ENCODE data around the gene TMEM63A.

TMEM63A gene

DNA sequence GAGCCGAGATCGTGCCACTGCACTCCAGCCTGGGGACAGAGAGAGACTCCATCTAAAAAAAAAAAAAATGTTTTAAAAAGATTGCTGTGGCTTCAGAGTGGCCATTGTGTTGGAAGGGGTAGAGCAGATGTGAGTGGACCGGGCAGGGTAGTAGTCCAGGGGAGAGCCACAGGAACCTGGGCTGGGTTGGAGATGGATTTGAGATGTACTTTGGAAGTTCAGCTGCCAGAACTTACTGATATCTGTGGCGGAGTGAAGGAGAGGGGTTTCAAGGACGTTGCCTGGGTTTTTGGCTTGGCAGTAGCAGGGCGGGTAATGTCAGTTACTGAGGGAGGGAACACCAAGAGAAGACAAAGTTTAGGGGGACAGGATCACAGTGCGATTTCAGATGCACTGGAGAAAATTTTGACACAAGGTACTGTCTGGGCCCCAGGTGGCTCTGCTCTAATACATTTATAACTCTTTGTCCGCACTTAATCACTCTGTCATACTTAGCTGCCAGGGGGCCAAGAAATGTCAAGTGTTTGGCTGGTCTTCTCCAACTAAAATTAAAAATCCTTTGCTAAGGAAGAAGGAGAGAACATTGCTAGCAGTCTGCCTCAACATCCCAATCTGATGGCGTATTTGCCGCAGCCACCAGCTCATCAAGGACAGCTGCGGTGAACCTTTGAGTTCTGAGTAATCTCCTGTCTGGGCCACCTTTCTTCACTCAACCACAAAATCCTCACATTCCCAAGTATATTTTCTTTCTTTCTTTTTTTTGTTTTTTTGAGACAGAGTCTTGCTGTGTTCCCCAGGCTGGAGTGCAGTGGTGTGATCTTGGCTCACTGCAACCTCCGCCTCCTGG, 62.6 kb downstream of the TMEM63A start:
- Histone ChIP-seq H3K36me3 (ENCODE audit: control insufficient read depth, insufficient read depth, low read length) (no peaks in the 10 kb centered on the region), H4K8ac (ENCODE audit: low read depth, low read length) (no peak overlapping the region), H2AK5ac (ENCODE audit: low read length) (no peak overlapping the region), H3K27ac (ENCODE audit: low read depth, low read length) (no peak overlapping the region), H3K27me3 (ENCODE audit: insufficient read depth, low read length, poor library complexity) (no peaks in the 10 kb centered on the region), H3K4me3 (ENCODE audit: low read length) (no peak overlapping the region), H3K4me1 (ENCODE audit: control insufficient read depth, low read depth, low read length) (peaks cover 26% of the 10 kb centered on the region), H3K79me1 (ENCODE audit: low read length) (peaks cover 36% of the 10 kb centered on the region), H3K23ac (ENCODE audit: low read length) (no peak overlapping the region), H3K18ac (ENCODE audit: low read length) (no peak overlapping the region), H2BK5ac (ENCODE audit: low read length) (no peak overlapping the region), H2BK120ac (ENCODE audit: low read depth, low read length) (no peak overlapping the region), H3K9ac (ENCODE audit: low read length) (no peak overlapping the region), H3K4me2 (ENCODE audit: low read length) (no peak overlapping the region), H2BK15ac (replicated peaks; ENCODE audit: low read depth) (no peak overlapping the region), H4K5ac (ENCODE audit: low read length) (no peak overlapping the region), H3K4ac (ENCODE audit: low read depth, low read length) (no peak overlapping the region), H3K79me2 (ENCODE audit: control insufficient read depth, insufficient read depth, low read length) (peaks cover 42% of the 10 kb centered on the region), H3K56ac (ENCODE audit: low read length) (no peak overlapping the region)
- no CpG with 5 or more reads among the region's 12 CpGs for WGBS (ENCODE audit: extremely low coverage, insufficient coverage, low lambda C conversion rate)
- no peak for DNase-seq

DNA sequence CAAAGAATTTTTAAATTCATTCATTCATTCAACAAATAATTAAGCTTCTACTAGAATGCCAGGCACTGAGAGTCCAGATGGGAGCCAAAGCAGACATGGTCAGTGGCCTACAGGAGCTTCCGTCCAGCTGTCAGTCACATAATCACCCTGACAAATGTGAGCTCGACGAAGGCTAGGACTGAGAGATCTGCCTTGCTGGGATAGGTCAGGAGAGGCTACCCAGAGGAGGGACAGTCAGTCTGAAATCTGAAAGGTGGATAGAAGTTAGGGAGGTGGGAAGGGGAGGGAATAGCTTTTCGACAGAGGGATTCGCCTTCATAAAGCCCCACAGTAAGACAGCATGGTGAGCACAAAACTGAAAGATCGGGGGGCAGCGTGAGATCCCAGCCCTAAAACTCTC, 64.0 kb downstream of the TMEM63A start:
- no peak overlapping the region for H2AK5ac ChIP-seq (ENCODE audit: low read length)
- no peak overlapping the region for H3K4me3 ChIP-seq (ENCODE audit: low read length)
- no peak overlapping the region for H3K27ac ChIP-seq (ENCODE audit: low read depth, low read length)
- peak overlapping the region; percentile 32 for H3K18ac ChIP-seq (ENCODE audit: low read length)
- peak overlapping the region; percentile 12 for H3K56ac ChIP-seq (ENCODE audit: low read length)
- H3K27me3 ChIP-seq (ENCODE audit: insufficient read depth, low read length, poor library complexity) = no peaks in the 10 kb centered on the region
- peaks cover 39% of the 10 kb centered on the region for H3K79me1 ChIP-seq (ENCODE audit: low read length)
- H2BK15ac ChIP-seq (replicated peaks; ENCODE audit: low read depth) = no peak overlapping the region
- no CpG with 5 or more reads among the region's 7 CpGs for WGBS (ENCODE audit: extremely low coverage, insufficient coverage, low lambda C conversion rate)
- H3K4ac ChIP-seq (ENCODE audit: low read depth, low read length) = no peak overlapping the region
- no peak overlapping the region for H3K9ac ChIP-seq (ENCODE audit: low read length)
- H3K4me1 ChIP-seq (ENCODE audit: control insufficient read depth, low read depth, low read length) = peaks cover 27% of the 10 kb centered on the region
- no peak overlapping the region for H4K8ac ChIP-seq (ENCODE audit: low read depth, low read length)
- H3K23ac ChIP-seq (ENCODE audit: low read length) = no peak overlapping the region
- no peak overlapping the region for H4K5ac ChIP-seq (ENCODE audit: low read length)
- peak overlapping the region; percentile 54 for H2BK5ac ChIP-seq (ENCODE audit: low read length)
- no peaks in the 10 kb centered on the region for H3K36me3 ChIP-seq (ENCODE audit: control insufficient read depth, insufficient read depth, low read length)
- H2BK120ac ChIP-seq (ENCODE audit: low read depth, low read length) = no peak overlapping the region
- H3K4me2 ChIP-seq (ENCODE audit: low read length) = no peak overlapping the region
- H3K79me2 ChIP-seq (ENCODE audit: control insufficient read depth, insufficient read depth, low read length) = peaks cover 52% of the 10 kb centered on the region
- no peak for DNase-seq

GRCh38 chr1:225817611-225818061, 64.5 kb downstream of the TMEM63A start:
- Histone ChIP-seq H3K4ac (ENCODE audit: low read depth, low read length) (peak overlapping the region; percentile 46), H2BK5ac (ENCODE audit: low read length) (peak overlapping the region; percentile 57)

DNA sequence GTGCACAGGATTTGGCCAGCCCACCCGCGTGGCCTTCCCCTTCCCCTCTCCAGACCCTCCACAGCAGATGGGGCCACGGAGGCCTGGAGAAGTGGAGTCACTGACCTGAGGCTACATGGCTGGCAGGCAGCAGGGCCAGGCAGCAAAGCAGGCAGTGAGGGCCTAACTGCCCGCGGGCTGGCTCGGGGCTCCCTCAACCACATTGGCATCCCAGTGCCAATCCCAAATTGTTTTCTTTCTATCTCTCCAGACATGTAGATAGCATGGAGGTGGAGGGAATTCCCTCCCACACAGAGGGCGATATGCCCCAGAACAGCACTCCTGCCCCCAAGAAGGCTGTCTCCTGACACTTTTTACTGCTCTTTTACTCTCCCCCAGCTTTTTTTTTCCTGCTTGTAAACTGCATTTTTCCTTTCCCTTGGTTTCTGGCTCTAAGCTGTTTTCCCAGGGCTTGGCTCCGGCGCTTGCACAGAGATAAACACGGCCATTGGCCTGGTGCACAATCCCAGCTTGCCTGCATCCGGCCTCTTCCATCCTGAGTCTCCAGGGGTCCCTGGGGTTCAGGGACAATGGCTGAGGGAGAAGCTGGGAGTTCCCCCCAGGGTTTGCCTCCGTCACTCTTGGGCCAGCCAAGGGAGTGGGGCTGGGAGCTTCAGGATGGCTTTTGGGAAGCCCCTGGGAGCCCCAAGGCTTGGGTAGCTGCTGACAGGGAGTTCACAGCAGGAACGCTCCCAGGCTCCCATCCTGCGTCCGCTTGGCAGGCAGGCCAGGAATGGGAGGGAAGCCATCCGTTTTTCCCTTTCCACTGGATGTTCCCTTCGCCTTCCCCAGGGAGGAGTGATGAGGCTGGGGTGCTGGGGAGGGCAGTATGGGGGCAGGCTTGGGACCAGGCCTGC, 65.3 kb downstream of the TMEM63A start:
- H3K18ac ChIP-seq (ENCODE audit: low read length) = peak overlapping the region; percentile 9
- no CpG with 5 or more reads among the region's 17 CpGs for WGBS (ENCODE audit: extremely low coverage, insufficient coverage, low lambda C conversion rate)

More at GRCh38 chr1:225817611-225818061, 64.5 kb downstream of the TMEM63A start:
- WGBS (ENCODE audit: extremely low coverage, insufficient coverage, low lambda C conversion rate) = no CpG with 5 or more reads among the region's 8 CpGs
- Histone ChIP-seq H3K27me3 (ENCODE audit: insufficient read depth, low read length, poor library complexity) (no peaks in the 10 kb centered on the region), H2AK5ac (ENCODE audit: low read length) (peak overlapping the region; percentile 72), H4K5ac (ENCODE audit: low read length) (no peak overlapping the region), H3K23ac (ENCODE audit: low read length) (peak overlapping the region; percentile 91), H3K4me3 (ENCODE audit: low read length) (no peak overlapping the region), H3K79me1 (ENCODE audit: low read length) (peaks cover 40% of the 10 kb centered on the region), H3K36me3 (ENCODE audit: control insufficient read depth, insufficient read depth, low read length) (no peaks in the 10 kb centered on the region), H2BK15ac (replicated peaks; ENCODE audit: low read depth) (no peak overlapping the region), H3K27ac (ENCODE audit: low read depth, low read length) (peak overlapping the region; percentile 67), H3K4me1 (ENCODE audit: control insufficient read depth, low read depth, low read length) (peaks cover 30% of the 10 kb centered on the region), H4K8ac (ENCODE audit: low read depth, low read length) (no peak overlapping the region), H3K18ac (ENCODE audit: low read length) (peak overlapping the region; percentile 9), H3K4me2 (ENCODE audit: low read length) (no peak overlapping the region), H3K79me2 (ENCODE audit: control insufficient read depth, insufficient read depth, low read length) (peaks cover 56% of the 10 kb centered on the region), H3K9ac (ENCODE audit: low read length) (peak overlapping the region; percentile 63), H3K56ac (ENCODE audit: low read length) (peak overlapping the region; percentile 92), H2BK120ac (ENCODE audit: low read depth, low read length) (peak overlapping the region; percentile 5)
- peak; percentile 90 for DNase-seq

DNA sequence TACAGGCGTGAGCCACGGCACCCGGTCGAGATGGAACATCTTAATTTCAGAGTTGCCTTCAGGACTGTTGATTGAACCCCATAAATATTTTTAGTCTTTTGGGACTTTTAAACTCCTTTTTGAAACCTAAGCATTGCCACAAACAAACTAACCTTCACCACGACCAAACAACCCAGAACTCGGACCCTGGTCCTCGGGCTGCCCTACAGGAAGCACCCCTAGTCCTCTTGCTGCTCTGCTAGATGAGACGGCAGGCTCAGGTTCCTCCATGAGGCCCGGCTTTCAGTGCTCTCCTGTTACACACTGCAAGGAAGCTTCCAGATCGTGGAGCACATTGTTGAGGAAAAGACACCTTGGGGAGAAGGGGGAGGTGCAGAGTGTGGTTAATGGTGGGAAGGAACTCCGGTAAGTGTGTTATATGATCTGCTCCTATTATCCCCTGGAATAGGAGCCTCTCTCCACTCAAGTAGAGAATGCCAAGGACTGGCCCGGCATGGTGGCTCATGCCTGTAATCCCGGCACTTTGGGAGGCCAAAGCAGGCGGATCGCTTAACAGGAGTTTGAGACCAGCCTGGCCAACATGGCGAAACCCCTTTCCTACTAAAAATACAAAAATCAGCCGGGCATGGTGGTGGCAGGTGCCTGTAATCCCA, 66.5 kb downstream of the TMEM63A start:
- Histone ChIP-seq H2BK120ac (ENCODE audit: low read depth, low read length) (no peak overlapping the region), H3K27ac (ENCODE audit: low read depth, low read length) (no peak overlapping the region), H2BK15ac (replicated peaks; ENCODE audit: low read depth) (no peak overlapping the region), H3K23ac (ENCODE audit: low read length) (no peak overlapping the region), H4K5ac (ENCODE audit: low read length) (no peak overlapping the region), H4K8ac (ENCODE audit: low read depth, low read length) (no peak overlapping the region), H3K4me3 (ENCODE audit: low read length) (no peak overlapping the region), H3K56ac (ENCODE audit: low read length) (peak overlapping the region; percentile 50), H3K79me2 (ENCODE audit: control insufficient read depth, insufficient read depth, low read length) (peaks cover 66% of the 10 kb centered on the region), H3K4ac (ENCODE audit: low read depth, low read length) (no peak overlapping the region), H3K79me1 (ENCODE audit: low read length) (peaks cover 48% of the 10 kb centered on the region), H3K9ac (ENCODE audit: low read length) (peak overlapping the region; percentile 9), H3K27me3 (ENCODE audit: insufficient read depth, low read length, poor library complexity) (no peaks in the 10 kb centered on the region), H3K4me1 (ENCODE audit: control insufficient read depth, low read depth, low read length) (peaks cover 40% of the 10 kb centered on the region), H2BK5ac (ENCODE audit: low read length) (no peak overlapping the region), H2AK5ac (ENCODE audit: low read length) (no peak overlapping the region), H3K18ac (ENCODE audit: low read length) (no peak overlapping the region), H3K36me3 (ENCODE audit: control insufficient read depth, insufficient read depth, low read length) (no peaks in the 10 kb centered on the region), H3K4me2 (ENCODE audit: low read length) (no peak overlapping the region)
- no CpG with 5 or more reads among the region's 17 CpGs for WGBS (ENCODE audit: extremely low coverage, insufficient coverage, low lambda C conversion rate)
- DNase-seq = no peak

More for the DNA sequence above, 65.3 kb downstream of the TMEM63A start:
- Histone ChIP-seq H3K9ac (ENCODE audit: low read length) (peak overlapping the region; percentile 63), H3K4me2 (ENCODE audit: low read length) (no peak overlapping the region), H3K27me3 (ENCODE audit: insufficient read depth, low read length, poor library complexity) (no peaks in the 10 kb centered on the region), H3K4me3 (ENCODE audit: low read length) (no peak overlapping the region), H3K79me2 (ENCODE audit: control insufficient read depth, insufficient read depth, low read length) (peaks cover 61% of the 10 kb centered on the region), H3K56ac (ENCODE audit: low read length) (peak overlapping the region; percentile 92), H4K5ac (ENCODE audit: low read length) (no peak overlapping the region), H2BK5ac (ENCODE audit: low read length) (peak overlapping the region; percentile 57), H4K8ac (ENCODE audit: low read depth, low read length) (no peak overlapping the region), H3K23ac (ENCODE audit: low read length) (peak overlapping the region; percentile 91), H3K4ac (ENCODE audit: low read depth, low read length) (peak overlapping the region; percentile 46), H2BK15ac (replicated peaks; ENCODE audit: low read depth) (no peak overlapping the region), H3K79me1 (ENCODE audit: low read length) (peaks cover 46% of the 10 kb centered on the region), H2AK5ac (ENCODE audit: low read length) (peak overlapping the region; percentile 72), H3K27ac (ENCODE audit: low read depth, low read length) (peak overlapping the region; percentile 67), H3K4me1 (ENCODE audit: control insufficient read depth, low read depth, low read length) (peaks cover 36% of the 10 kb centered on the region), H3K36me3 (ENCODE audit: control insufficient read depth, insufficient read depth, low read length) (no peaks in the 10 kb centered on the region), H2BK120ac (ENCODE audit: low read depth, low read length) (peak overlapping the region; percentile 9)
- no peak for DNase-seq

All from mesendoderm (in vitro differentiated cells).